SJSA1 (cell line): ENCODE data around the gene KIF18B. TPM values are rescaled to one million over a fixed set of nuclear protein-coding genes. Genes with fewer than 3 reads are reported as not detected.

Experiments used
- DNase-seq, 2 experiments: peaks; one replicate each; pipeline ENCODE4 v3.0.0-alpha.2; 2015 to 2020; ENCODE audit warnings: low spot score in 2 of 2, low read depth in 1 of 2
- H3K27ac ChIP-seq: fragments of 250-450 bp; sonication (Bioruptor Pico); 2 replicates; pipeline ENCODE4 v1.5.1; 2020; ENCODE audit warnings: mild to moderate bottlenecking, moderate library complexity
- H3K27me3 ChIP-seq: fragments of 250-450 bp; sonication (Bioruptor Pico); replicated peaks from 2 replicates; pipeline ENCODE4 v1.5.1; 2020; ENCODE audit warnings: mild to moderate bottlenecking, moderate library complexity
- H3K36me3 ChIP-seq: fragments of 250-450 bp; sonication (Bioruptor Pico); 2 replicates; pipeline ENCODE4 v1.5.1; 2020; ENCODE audit warnings: mild to moderate bottlenecking
- H3K4me1 ChIP-seq: fragments of 250-450 bp; sonication (Bioruptor Pico); replicated peaks from 2 replicates; pipeline ENCODE4 v1.6.1; 2021; ENCODE audit warnings: mild to moderate bottlenecking
- H3K4me3 ChIP-seq: fragments of 250-450 bp; sonication (Bioruptor Pico); 2 replicates; pipeline ENCODE4 v1.5.1; 2020; ENCODE audit warnings: mild to moderate bottlenecking
- H3K9me3 ChIP-seq: fragments of 250-450 bp; sonication (Bioruptor Pico); replicated peaks from 2 replicates; pipeline ENCODE4 v1.5.1; 2020; ENCODE audit warnings: mild to moderate bottlenecking
- total RNA-seq: library from RNA; depleted of rRNA; stranded (reverse); fragments of >200 nt; shearing (Covaris generic); gene quantifications from 2 replicates; pipeline ENCODE4 v1.2.3, GENCODE V29; 2014

The KIF18B gene
- total RNA-seq, 1 experiment from 2014 or later: 14.0 TPM

- Histone ChIP-seq H3K36me3 (no peaks in the 10 kb centered on the region), H3K27me3 (no peaks in the 10 kb centered on the region), H3K4me1 (peaks cover 71% of the 10 kb centered on the region), H3K9me3 (no peaks in the 10 kb centered on the region), H3K27ac (peak overlapping the region; percentile 95), H3K4me3 (no peak overlapping the region)
- DNase-seq: peak; percentile 93 to 97
Measured at GRCh38 chr17:44906010-44906646, 41.4 kb downstream of the KIF18B start.

GRCh38 chr17:44905006-44906000, 42.3 kb downstream of the KIF18B start:
- Histone ChIP-seq H3K9me3 (no peaks in the 10 kb centered on the region), H3K4me1 (peaks cover 73% of the 10 kb centered on the region), H3K27me3 (no peaks in the 10 kb centered on the region), H3K27ac (peak overlapping the region; percentile 95), H3K36me3 (no peaks in the 10 kb centered on the region), H3K4me3 (no peak overlapping the region)
- DNase-seq: no peak

- no peak for DNase-seq
- no peak overlapping the region for H3K4me3 ChIP-seq
- H3K9me3 ChIP-seq: no peaks in the 10 kb centered on the region
- H3K4me1 ChIP-seq: peaks cover 74% of the 10 kb centered on the region
- no peak overlapping the region for H3K27ac ChIP-seq
- no peaks in the 10 kb centered on the region for H3K27me3 ChIP-seq
- H3K36me3 ChIP-seq: no peaks in the 10 kb centered on the region
Measured at GRCh38 chr17:44904001-44904984, 43.3 kb downstream of the KIF18B start.

DNA sequence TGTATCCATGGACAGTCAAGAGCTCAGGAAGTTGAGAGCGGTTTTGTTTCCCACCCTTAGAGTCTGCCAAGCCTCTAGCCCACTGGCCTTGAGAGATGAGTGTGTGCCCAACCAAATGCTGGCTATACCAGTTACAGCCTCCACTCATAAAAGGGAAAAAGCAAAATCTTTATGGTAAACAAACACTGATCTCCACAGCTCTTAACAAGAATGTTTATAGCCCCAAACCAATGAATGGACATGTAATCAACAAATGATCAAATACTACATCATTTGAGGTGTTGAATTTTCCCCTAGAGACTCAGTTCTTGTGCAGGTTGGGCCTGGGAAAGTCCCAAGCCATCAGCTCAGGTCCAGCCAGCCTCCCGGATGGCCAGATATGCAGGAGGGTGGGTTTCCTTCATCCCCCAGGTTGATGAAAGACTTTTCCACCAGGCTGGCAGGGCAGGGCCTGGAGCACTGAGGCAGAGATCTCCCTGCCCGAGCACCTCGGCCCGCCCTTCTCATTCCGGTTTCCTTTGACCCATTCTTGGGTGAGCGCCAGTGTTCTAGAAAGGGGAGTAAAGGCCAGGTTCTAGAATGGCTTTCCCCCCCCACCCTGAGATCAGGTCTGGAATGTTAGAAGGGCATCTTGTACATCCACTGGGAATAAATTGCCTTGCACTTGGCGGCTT, 44.4 kb downstream of the KIF18B start:
- H3K36me3 ChIP-seq: no peaks in the 10 kb centered on the region
- DNase-seq: no peak
- peaks cover 69% of the 10 kb centered on the region for H3K4me1 ChIP-seq
- no peaks in the 10 kb centered on the region for H3K9me3 ChIP-seq
- H3K27ac ChIP-seq: no peak overlapping the region
- no peaks in the 10 kb centered on the region for H3K27me3 ChIP-seq
- no peak overlapping the region for H3K4me3 ChIP-seq

DNA sequence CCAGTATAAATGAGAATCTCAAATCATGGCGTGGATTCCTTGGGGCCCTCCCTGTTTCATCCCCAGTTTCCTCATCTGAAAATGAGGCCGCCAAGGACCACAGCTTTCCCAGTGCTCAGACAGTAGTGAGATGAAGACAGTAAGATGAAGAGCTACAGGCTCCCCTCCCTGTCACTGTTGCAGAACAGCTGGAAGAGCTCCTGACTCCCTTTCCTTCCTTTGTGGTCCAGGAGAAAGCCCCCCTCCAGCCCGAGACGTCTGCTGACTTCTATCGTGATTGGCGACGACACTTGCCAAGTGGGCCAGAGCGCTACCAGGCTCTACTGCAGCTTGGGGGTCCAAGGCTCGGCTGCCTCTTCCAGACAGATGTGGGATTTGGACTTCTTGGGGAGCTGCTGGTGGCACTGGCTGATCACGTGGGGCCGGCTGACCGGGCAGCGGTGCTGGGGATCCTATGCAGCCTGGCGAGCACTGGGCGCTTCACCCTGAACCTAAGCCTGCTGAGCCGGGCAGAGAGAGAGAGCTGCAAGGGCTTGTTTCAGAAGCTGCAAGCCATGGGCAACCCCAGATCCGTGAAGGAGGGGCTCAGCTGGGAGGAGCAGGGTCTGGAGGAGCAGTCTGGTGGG, 45.3 kb downstream of the KIF18B start:
- Histone ChIP-seq H3K4me1 (peaks cover 63% of the 10 kb centered on the region), H3K9me3 (no peaks in the 10 kb centered on the region), H3K27me3 (no peaks in the 10 kb centered on the region), H3K4me3 (no peak overlapping the region), H3K27ac (peak overlapping the region; percentile 14), H3K36me3 (no peaks in the 10 kb centered on the region)
- DNase-seq: no peak

- Histone ChIP-seq H3K27ac (peak overlapping the region; percentile 23), H3K36me3 (peaks cover 4% of the 10 kb centered on the region; the same call in 1 of the 2 replicates), H3K4me3 (no peak overlapping the region), H3K9me3 (no peaks in the 10 kb centered on the region), H3K27me3 (no peaks in the 10 kb centered on the region), H3K4me1 (peaks cover 55% of the 10 kb centered on the region)
- DNase-seq: peak; percentile 89 to 97
Measured at GRCh38 chr17:44901411-44901921, 46.1 kb downstream of the KIF18B start.

DNA sequence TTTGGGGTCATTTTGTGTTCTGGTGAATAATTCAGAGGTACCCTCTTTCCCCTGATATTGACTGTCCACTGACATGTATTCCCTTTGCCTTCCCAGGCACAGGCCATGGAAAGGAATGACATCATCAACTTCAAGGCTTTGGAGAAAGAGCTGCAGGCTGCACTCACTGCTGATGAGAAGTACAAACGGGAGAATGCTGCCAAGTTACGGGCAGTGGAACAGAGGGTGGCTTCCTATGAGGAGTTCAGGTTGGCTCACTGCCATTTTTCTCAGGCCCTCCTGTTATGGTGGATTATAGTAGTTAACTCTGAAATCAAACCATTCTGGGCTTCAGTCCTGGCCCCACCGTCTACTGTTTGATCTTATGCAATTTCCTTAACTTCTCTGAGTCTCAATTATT, 46.7 kb downstream of the KIF18B start:
- Histone ChIP-seq H3K9me3 (no peaks in the 10 kb centered on the region), H3K4me3 (no peak overlapping the region), H3K27ac (peak overlapping the region; percentile 23), H3K36me3 (peaks cover 9% of the 10 kb centered on the region), H3K4me1 (peaks cover 49% of the 10 kb centered on the region), H3K27me3 (no peaks in the 10 kb centered on the region)
- peak; percentile 74 to 79 for DNase-seq

DNA sequence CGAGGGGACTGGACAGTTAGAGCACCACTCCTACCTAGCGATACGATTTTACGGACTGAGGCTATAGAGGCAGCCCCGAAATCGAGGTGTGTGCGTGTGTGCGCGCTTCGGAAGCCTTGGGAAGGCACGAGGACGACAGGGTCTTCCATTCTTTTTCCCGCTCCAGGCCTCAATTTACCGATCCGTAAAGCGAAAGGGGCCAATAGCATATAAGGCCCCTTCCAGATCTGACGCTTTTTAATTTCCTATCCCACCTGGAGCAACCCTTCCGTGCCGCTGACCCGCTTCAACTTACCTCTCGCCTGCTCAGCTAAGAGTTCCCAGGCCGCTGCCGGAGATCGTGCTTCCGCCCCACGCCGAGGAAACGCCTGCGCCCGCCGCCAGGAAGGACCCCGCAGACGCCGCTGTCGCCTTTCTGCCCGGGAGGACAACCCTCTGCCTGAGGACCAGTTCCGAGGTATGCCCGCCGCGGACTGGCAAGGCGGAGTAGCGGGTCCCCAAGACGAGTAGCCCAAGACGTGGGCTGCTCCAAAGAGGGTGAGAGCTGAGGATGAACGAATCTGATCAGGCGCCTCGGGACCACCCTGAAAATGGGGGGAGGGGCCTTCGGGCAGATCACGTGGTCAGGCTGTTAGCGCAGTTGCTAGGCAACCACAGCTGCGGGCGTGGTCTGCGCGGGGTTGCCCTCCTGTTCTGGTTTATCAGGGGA, 48.3 kb downstream of the KIF18B start, which contains the start of gene EFTUD2:
EFTUD2 (minus strand) TSS at position 372 of the 709 bp plus-strand sequence. CDS start 4,924 bp downstream, outside the sequence.
- DNase-seq: peak; percentile 95 to 100
- no peaks in the 10 kb centered on the region for H3K27me3 ChIP-seq
- peaks cover 36% of the 10 kb centered on the region for H3K4me1 ChIP-seq
- peaks cover 24% of the 10 kb centered on the region for H3K36me3 ChIP-seq
- peak within 1 kb of the TSS; percentile 58 for H3K4me3 ChIP-seq
- peak within 1 kb of the TSS; percentile 100 for H3K27ac ChIP-seq
- H3K9me3 ChIP-seq: no peaks in the 10 kb centered on the region

DNA sequence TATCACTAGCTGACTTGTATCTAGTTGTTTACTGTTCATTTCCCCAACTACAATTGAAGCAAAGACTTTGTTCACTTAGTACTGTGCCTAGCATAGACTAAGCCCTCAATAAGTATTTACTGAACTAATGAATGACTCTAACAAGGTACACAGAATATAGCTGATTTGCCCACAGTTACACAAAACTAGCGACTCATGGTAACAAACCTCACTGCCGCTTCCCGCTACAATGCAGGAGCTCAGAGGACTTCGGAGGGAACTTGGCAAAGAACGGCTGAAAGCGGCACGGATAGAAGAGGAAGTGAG, 48.9 kb downstream of the KIF18B start:
- no peaks in the 10 kb centered on the region for H3K27me3 ChIP-seq
- H3K4me1 ChIP-seq: peaks cover 36% of the 10 kb centered on the region
- peaks cover 29% of the 10 kb centered on the region for H3K36me3 ChIP-seq
- H3K27ac ChIP-seq: peak overlapping the region; percentile 100
- peak overlapping the region; percentile 58 for H3K4me3 ChIP-seq
- DNase-seq: no peak
- H3K9me3 ChIP-seq: no peaks in the 10 kb centered on the region

- no peak overlapping the region for H3K27ac ChIP-seq
- no peaks in the 10 kb centered on the region for H3K27me3 ChIP-seq
- DNase-seq: no peak
- no peaks in the 10 kb centered on the region for H3K9me3 ChIP-seq
- H3K4me1 ChIP-seq: peaks cover 7% of the 10 kb centered on the region
- no peak overlapping the region for H3K4me3 ChIP-seq
- peaks cover 64% of the 10 kb centered on the region for H3K36me3 ChIP-seq
Measured at GRCh38 chr17:44894642-44895041, 52.9 kb downstream of the KIF18B start.

DNA sequence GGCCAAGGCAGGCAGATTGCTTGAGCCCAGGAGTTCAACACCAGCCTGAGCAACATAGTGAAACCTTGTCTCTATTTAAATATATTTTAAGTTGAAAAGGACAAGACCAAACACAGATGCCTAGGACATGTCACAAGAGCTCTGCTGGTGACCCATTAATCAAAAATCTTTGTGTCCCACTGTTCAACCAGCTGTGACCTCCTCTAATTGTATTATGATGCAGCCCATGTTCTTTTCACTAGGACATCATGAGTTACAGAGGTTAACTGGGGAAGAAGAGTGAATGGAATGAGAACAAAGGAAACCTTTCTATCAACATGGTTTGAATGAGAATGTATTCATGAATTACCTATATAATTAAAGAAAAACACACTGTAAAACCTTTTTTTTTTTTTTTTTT, 55.3 kb downstream of the KIF18B start:
- H3K4me1 ChIP-seq: no peaks in the 10 kb centered on the region
- no peak overlapping the region for H3K27ac ChIP-seq
- no peaks in the 10 kb centered on the region for H3K9me3 ChIP-seq
- no peaks in the 10 kb centered on the region for H3K27me3 ChIP-seq
- DNase-seq: no peak
- no peak overlapping the region for H3K4me3 ChIP-seq
- peaks cover 88% of the 10 kb centered on the region for H3K36me3 ChIP-seq

DNA sequence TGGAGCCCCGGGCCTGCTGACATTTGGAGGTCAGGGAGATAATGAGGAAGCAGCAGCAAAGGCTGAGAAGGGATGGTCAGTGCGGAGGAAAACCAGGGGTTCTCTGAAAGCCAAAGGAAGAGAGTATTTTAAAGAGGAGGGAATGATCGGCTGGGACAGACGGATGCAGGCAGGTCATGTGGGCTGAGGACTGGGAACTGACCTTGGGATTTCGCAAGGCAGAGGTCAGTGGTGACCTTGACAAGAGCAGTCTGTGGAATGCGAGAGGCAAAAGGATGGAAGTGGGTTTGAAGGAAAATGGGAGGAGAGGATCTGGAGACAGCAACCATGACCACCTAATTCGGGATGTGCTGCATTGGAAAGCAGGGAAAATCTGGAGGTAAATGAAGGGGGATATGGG, 58.6 kb downstream of the KIF18B start:
- H3K27me3 ChIP-seq: no peaks in the 10 kb centered on the region
- no peaks in the 10 kb centered on the region for H3K4me1 ChIP-seq
- H3K27ac ChIP-seq: no peak overlapping the region
- no peak for DNase-seq
- no peak overlapping the region for H3K4me3 ChIP-seq
- no peaks in the 10 kb centered on the region for H3K9me3 ChIP-seq
- H3K36me3 ChIP-seq: peaks cover 94% of the 10 kb centered on the region
